Stimulated activated CD4-positive, alpha-beta T cell treated with anti-CD3 and anti-CD28 coated beads, Interleukin-2, amount 100 ng/mL, for 24 hours (primary cell): ENCODE measurements around the gene RTF2.
"Not testable (repeated sequence)": the region's sequence is repeated elsewhere in the genome, so short reads cannot be mapped to it uniquely, and the experiment has no call there.

ENCODE experiments used
- DNase-seq, 2 donors: peaks; one replicate each; pipeline ENCODE4 v3.0.0-alpha.2; 2020

The RTF2 gene

DNA sequence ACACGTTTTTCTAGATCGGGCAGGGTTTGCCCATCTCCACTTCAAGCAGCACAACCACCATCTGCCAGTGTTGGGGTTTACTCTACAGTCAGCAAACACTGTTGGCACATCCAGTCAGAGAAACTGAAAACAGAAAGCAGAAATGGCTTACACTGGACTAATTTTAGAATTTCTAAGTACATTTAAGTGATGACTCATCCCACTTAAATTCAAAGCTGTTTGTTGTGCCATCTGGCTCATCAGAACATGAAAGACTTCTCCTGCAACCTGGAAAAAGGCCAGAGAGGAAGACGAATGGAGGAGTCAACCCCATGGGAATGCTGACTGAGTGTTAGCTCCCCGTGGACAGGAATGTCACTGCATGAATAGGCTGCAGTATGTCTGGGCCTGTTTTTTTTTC lies 86.4 kb downstream of the RTF2 start:
- no peak for DNase-seq

GRCh38 chr20:56558968-56559367 lies 90.5 kb downstream of the RTF2 start:
- no peak for DNase-seq

GRCh38 chr20:56564526-56564925 lies 96.1 kb downstream of the RTF2 start:
- DNase-seq, result not testable (repeated sequence)

DNA sequence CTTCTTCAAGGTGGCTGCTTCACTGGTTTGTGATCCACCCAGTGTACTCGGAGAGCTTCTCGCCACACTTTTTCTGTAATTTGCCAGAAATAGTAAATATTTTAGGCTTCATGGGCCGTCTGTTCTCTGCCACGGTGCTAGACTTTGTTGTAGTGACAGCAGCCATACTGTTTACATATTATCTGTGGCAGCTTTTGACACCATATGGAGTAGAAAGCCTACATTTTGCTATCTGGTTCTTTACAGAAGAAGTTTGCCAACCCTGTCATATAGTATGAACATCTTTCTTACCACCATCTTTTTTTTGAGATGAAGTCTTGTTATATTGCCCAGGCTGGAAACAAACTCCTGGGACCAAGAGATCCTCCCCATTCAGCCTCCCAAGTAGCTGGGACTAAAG lies 97.1 kb downstream of the RTF2 start:
- DNase-seq, result no peak

GRCh38 chr20:56566621-56567020 lies 98.2 kb downstream of the RTF2 start:
- no peak for DNase-seq
